ENCODE results near the gene DUSP15.

- no peak for TF ChIP-seq EP300 (conservative IDR thresholded peaks at IDR 0.05; ENCODE audit: poor library complexity, severe bottlenecking)
- TF ChIP-seq EZH2 (IDR thresholded peaks at IDR 0.05; ENCODE audit: borderline replicate concordance, insufficient read depth, low read length, poor library complexity, severe bottlenecking), result no peak
- no peak for TF ChIP-seq CTCF (IDR thresholded peaks at IDR 0.05; ENCODE audit: poor library complexity, severe bottlenecking)
- TF ChIP-seq TAF1 (IDR thresholded peaks at IDR 0.05; ENCODE audit: low read depth), result no peak
- TF ChIP-seq RAD21 (conservative IDR thresholded peaks at IDR 0.05), result no peak
- TF ChIP-seq POLR2AphosphoS5 (IDR thresholded peaks at IDR 0.05), result no peak
- TF ChIP-seq SMC3 (conservative IDR thresholded peaks at IDR 0.05; ENCODE audit: poor library complexity), result no peak
- no peak for TF ChIP-seq REST (IDR thresholded peaks at IDR 0.05; ENCODE audit: borderline replicate concordance)
- TF ChIP-seq MXI1 (conservative IDR thresholded peaks at IDR 0.05; ENCODE audit: poor library complexity, severe bottlenecking), result no peak
Measured at GRCh38 chr20:31831211-31831610, 39.1 kb downstream of the DUSP15 start.
